Hematopoietic multipotent progenitor cell treated with erythropoietin and hydrocortisone succinate and interleukin-3 and kit ligand, for 6 days (in vitro differentiated cells): Measurements from ENCODE around the gene NSD2.
"Not testable (repeated sequence)": the region's sequence is repeated elsewhere in the genome, so short reads cannot be mapped to it uniquely, and the experiment has no call there.

ENCODE experiments used
- DNase-seq: peaks from one replicate; pipeline ENCODE4 v3.0.0-alpha.2; 2015

Gene NSD2

DNA sequence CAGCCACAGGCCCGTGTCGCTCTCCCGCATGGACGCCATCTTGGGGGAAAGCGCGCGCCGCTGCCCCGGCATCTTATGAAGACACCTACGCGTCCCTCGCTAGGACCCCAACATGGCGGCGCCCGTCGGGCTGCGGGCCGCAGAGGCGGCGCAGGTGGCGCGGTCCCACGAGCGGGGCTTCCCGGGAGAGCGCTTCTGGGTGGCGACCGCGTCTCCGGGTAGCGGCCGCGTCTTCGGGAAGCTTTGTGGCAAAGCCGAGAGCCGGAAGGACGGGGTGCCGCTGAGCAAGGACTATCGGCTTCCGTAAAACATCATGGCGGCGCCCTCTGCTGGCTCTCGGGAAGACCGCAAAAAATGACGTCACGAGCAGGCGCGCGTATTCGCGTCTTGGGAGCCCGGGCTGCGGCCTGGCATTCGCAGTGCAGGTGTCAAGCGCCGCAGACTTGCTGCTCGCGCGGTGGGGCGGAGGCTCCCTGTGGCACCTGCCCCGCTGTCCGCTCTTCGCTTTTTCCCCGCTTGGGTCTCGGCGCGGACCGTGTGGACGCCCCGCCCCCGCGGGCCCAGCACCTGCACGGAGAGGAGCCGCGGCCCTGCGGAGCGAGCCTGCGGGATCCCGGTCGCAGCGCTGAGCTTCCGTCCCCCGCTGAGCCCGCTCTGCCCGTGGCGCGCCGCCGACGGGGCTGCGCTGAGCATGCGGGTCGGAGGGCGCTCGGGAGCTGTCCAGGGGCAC lies 137.9 kb downstream of the NSD2 start, which contains the start of gene NELFA:
TSS of gene NELFA (minus strand) at position 54 of the 730 bp plus-strand sequence. CDS start at position 39, 15 bp downstream.
- DNase-seq: peak; percentile 97

DNA sequence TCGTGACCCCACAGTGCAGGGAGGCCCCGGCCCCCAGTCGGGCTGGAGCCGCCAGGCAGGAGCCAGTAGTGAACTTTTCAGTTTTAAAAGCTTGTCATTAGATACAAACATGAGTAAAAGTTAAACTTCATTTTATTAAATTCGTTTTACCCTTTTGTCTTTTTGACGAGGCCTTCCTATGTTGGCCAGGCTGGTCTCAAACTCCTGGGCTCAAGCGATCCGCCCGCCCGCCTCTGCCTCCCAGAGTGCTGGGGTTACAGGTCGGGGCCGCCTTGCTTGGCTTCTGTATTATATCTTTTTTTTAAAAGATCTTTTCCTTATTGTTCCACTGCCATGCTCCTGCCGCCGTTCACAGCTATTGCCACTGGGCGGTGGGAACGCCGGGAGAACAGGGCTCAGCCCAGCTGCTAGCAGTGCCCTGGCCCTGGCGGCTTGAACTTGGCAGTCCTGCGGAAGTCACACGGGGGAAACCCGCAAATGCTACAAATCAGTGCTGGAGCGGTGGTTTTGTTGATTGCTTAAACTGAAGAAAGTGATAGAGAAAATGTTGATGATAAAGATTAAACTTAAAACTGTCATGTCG lies 138.5 kb downstream of the NSD2 start:
- DNase-seq: peak; percentile 75

DNA sequence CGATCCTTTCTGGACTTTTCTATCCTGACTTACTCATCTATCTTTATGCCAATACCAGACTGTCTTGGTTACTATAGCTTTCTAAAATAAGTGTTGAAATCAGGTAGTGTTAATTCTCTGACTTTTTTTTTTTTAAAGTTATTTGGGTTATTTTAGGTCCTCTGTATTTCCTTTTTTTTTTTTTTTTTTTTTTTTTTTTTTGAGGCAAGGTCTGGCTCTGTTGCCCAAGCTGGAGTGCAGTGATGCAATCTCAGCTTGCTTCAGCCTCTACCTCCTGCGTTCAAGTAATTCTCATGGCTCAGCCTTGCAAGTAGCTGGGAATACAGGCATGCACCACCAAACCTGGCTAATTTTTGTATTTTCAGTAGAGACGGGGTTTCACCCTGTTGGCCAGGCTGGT lies 140.4 kb downstream of the NSD2 start:
- DNase-seq: no peak

- DNase-seq: no peak
These were observed 143.8 kb downstream of the NSD2 start for GRCh38 chr4:2015008-2015407.

DNA sequence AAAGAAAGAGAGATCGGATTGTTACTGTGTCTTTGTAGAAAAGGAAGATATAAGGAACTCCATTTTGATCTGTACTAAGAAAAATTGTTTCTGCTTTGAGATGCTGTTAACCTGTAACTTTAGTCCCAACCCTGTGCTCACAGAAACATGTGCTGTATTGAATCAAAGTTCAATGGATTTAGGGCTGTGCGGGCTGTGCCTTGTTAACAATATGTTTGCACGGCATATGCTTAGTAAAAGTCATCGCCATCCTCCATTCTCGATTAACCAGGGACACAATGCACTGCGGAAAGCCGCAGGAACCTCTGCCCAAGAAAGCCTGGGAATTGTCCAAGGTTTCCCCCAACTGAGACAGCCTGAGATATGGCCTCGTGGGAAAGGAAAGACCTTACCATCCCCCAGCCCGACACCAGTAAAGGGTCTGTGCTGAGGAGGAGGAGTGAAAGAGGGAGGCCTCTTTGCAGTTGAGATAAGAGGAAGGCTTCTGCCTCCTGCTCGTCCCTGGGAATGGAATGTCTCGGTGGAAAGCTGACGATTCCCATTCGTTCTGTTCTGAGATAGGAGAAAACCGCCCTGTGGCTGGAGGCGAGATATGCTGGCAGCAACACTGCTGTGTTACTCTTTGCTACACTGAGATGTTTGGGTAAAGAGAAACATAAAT lies 150.3 kb downstream of the NSD2 start:
- not testable (repeated sequence) for DNase-seq

DNA sequence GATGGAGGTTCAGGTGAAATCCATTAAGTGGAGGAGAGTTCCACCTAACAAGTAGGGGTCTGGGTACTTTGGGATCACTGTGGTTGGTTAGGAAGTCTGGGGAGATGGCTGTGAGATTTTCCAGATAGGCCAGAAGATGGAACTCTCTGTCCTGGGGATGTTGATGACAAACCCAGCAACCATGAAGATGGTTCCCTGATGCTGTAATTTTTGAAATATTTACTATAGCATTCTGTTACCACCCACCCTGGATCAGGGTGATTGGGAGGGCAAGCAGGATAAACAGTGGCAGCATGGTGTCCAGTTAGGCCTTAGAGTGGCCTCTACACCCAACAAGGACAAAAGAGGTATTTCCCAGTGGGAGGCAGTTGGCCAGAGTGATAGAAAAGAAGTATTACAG lies 153.5 kb downstream of the NSD2 start:
- DNase-seq: no peak

GRCh38 chr4:2025817-2026216 lies 154.6 kb downstream of the NSD2 start:
- DNase-seq: no peak

- DNase-seq: not testable (repeated sequence)
These were observed 155.9 kb downstream of the NSD2 start for GRCh38 chr4:2027120-2027519.

GRCh38 chr4:2031161-2031560 lies 160.0 kb downstream of the NSD2 start:
- DNase-seq: not testable (repeated sequence)
